ENCODE results near the gene ZSCAN18.
A peak's percentile ranks its signal among the peaks of the same experiment; 100 is the strongest.

Gene ZSCAN18

GRCh38 chr19:58054901-58055874 lies 42.8 kb downstream of the ZSCAN18 start:
- H3K4me1 ChIP-seq (ENCODE audit: control insufficient read depth, low read depth, low read length), result peaks cover 13% of the 10 kb centered on the region
- no peaks in the 10 kb centered on the region for H3K27me3 ChIP-seq (ENCODE audit: control insufficient read depth, insufficient read depth, low read length)
- H3K9me3 ChIP-seq (ENCODE audit: control insufficient read depth, low read depth, low read length), result peaks cover 10% of the 10 kb centered on the region
- no peaks in the 10 kb centered on the region for H3K36me3 ChIP-seq (ENCODE audit: control insufficient read depth, low read depth, low read length)
- H3K9ac ChIP-seq (ENCODE audit: low read length), result no peak overlapping the region
- H3K27ac ChIP-seq (ENCODE audit: low read length), result no peak overlapping the region
- peak overlapping the region; percentile 35 for H3K4me3 ChIP-seq (ENCODE audit: low read length)

GRCh38 chr19:58053480-58054156 lies 44.4 kb downstream of the ZSCAN18 start:
- Histone ChIP-seq H3K27me3 (ENCODE audit: control insufficient read depth, insufficient read depth, low read length) (no peaks in the 10 kb centered on the region), H3K9me3 (ENCODE audit: control insufficient read depth, low read depth, low read length) (peaks cover 15% of the 10 kb centered on the region), H3K9ac (ENCODE audit: low read length) (no peak overlapping the region), H3K4me3 (ENCODE audit: low read length) (no peak overlapping the region), H3K36me3 (ENCODE audit: control insufficient read depth, low read depth, low read length) (no peaks in the 10 kb centered on the region), H3K27ac (ENCODE audit: low read length) (no peak overlapping the region), H3K4me1 (ENCODE audit: control insufficient read depth, low read depth, low read length) (peaks cover 10% of the 10 kb centered on the region)

- H3K9me3 ChIP-seq (ENCODE audit: control insufficient read depth, low read depth, low read length), result peaks cover 15% of the 10 kb centered on the region
Measured at GRCh38 chr19:58052256-58052655, 45.8 kb downstream of the ZSCAN18 start.

GRCh38 chr19:58047672-58048071 lies 50.4 kb downstream of the ZSCAN18 start:
- Histone ChIP-seq H3K9me3 (ENCODE audit: control insufficient read depth, low read depth, low read length) (peaks cover 15% of the 10 kb centered on the region), H3K27ac (ENCODE audit: low read length) (no peak overlapping the region)

More at GRCh38 chr19:58052256-58052655, 45.8 kb downstream of the ZSCAN18 start:
- Histone ChIP-seq H3K4me3 (ENCODE audit: low read length) (no peak overlapping the region), H3K36me3 (ENCODE audit: control insufficient read depth, low read depth, low read length) (no peaks in the 10 kb centered on the region), H3K4me1 (ENCODE audit: control insufficient read depth, low read depth, low read length) (peaks cover 4% of the 10 kb centered on the region), H3K27me3 (ENCODE audit: control insufficient read depth, insufficient read depth, low read length) (no peaks in the 10 kb centered on the region), H3K9ac (ENCODE audit: low read length) (no peak overlapping the region), H3K27ac (ENCODE audit: low read length) (no peak overlapping the region)

GRCh38 chr19:58046856-58047255 lies 51.2 kb downstream of the ZSCAN18 start:
- no peaks in the 10 kb centered on the region for H3K36me3 ChIP-seq (ENCODE audit: control insufficient read depth, low read depth, low read length)
- H3K4me3 ChIP-seq (ENCODE audit: low read length), result no peak overlapping the region
- no peaks in the 10 kb centered on the region for H3K4me1 ChIP-seq (ENCODE audit: control insufficient read depth, low read depth, low read length)
- H3K9me3 ChIP-seq (ENCODE audit: control insufficient read depth, low read depth, low read length), result peaks cover 14% of the 10 kb centered on the region
- no peak overlapping the region for H3K9ac ChIP-seq (ENCODE audit: low read length)
- peaks cover 6% of the 10 kb centered on the region for H3K27me3 ChIP-seq (ENCODE audit: control insufficient read depth, insufficient read depth, low read length)
- no peak overlapping the region for H3K27ac ChIP-seq (ENCODE audit: low read length)

More at GRCh38 chr19:58047672-58048071, 50.4 kb downstream of the ZSCAN18 start:
- Histone ChIP-seq H3K36me3 (ENCODE audit: control insufficient read depth, low read depth, low read length) (no peaks in the 10 kb centered on the region), H3K27me3 (ENCODE audit: control insufficient read depth, insufficient read depth, low read length) (peaks cover 2% of the 10 kb centered on the region), H3K4me1 (ENCODE audit: control insufficient read depth, low read depth, low read length) (no peaks in the 10 kb centered on the region), H3K9ac (ENCODE audit: low read length) (no peak overlapping the region), H3K4me3 (ENCODE audit: low read length) (no peak overlapping the region)

- no peak overlapping the region for H3K9ac ChIP-seq (ENCODE audit: low read length)
- H3K27ac ChIP-seq (ENCODE audit: low read length), result no peak overlapping the region
- no peak overlapping the region for H3K4me3 ChIP-seq (ENCODE audit: low read length)
- H3K4me1 ChIP-seq (ENCODE audit: control insufficient read depth, low read depth, low read length), result no peaks in the 10 kb centered on the region
- no peaks in the 10 kb centered on the region for H3K36me3 ChIP-seq (ENCODE audit: control insufficient read depth, low read depth, low read length)
- H3K9me3 ChIP-seq (ENCODE audit: control insufficient read depth, low read depth, low read length), result peaks cover 6% of the 10 kb centered on the region
- peaks cover 6% of the 10 kb centered on the region for H3K27me3 ChIP-seq (ENCODE audit: control insufficient read depth, insufficient read depth, low read length)
Measured at GRCh38 chr19:58045411-58046050, 52.5 kb downstream of the ZSCAN18 start.

GRCh38 chr19:58044886-58045285 lies 53.1 kb downstream of the ZSCAN18 start:
- Histone ChIP-seq H3K27ac (ENCODE audit: low read length) (no peak overlapping the region), H3K9ac (ENCODE audit: low read length) (no peak overlapping the region), H3K4me3 (ENCODE audit: low read length) (no peak overlapping the region), H3K9me3 (ENCODE audit: control insufficient read depth, low read depth, low read length) (peaks cover 6% of the 10 kb centered on the region), H3K4me1 (ENCODE audit: control insufficient read depth, low read depth, low read length) (no peaks in the 10 kb centered on the region), H3K36me3 (ENCODE audit: control insufficient read depth, low read depth, low read length) (no peaks in the 10 kb centered on the region), H3K27me3 (ENCODE audit: control insufficient read depth, insufficient read depth, low read length) (peaks cover 6% of the 10 kb centered on the region)

GRCh38 chr19:58044391-58044790 lies 53.6 kb downstream of the ZSCAN18 start:
- Histone ChIP-seq H3K4me1 (ENCODE audit: control insufficient read depth, low read depth, low read length) (no peaks in the 10 kb centered on the region), H3K27me3 (ENCODE audit: control insufficient read depth, insufficient read depth, low read length) (peaks cover 6% of the 10 kb centered on the region), H3K9me3 (ENCODE audit: control insufficient read depth, low read depth, low read length) (peaks cover 5% of the 10 kb centered on the region), H3K27ac (ENCODE audit: low read length) (no peak overlapping the region), H3K9ac (ENCODE audit: low read length) (no peak overlapping the region), H3K36me3 (ENCODE audit: control insufficient read depth, low read depth, low read length) (no peaks in the 10 kb centered on the region), H3K4me3 (ENCODE audit: low read length) (no peak overlapping the region)

GRCh38 chr19:58042495-58043340 lies 55.3 kb downstream of the ZSCAN18 start:
- H3K4me3 ChIP-seq (ENCODE audit: low read length), result no peak overlapping the region
- H3K9ac ChIP-seq (ENCODE audit: low read length), result no peak overlapping the region
- no peaks in the 10 kb centered on the region for H3K36me3 ChIP-seq (ENCODE audit: control insufficient read depth, low read depth, low read length)
- H3K4me1 ChIP-seq (ENCODE audit: control insufficient read depth, low read depth, low read length), result peaks cover 5% of the 10 kb centered on the region
- H3K27me3 ChIP-seq (ENCODE audit: control insufficient read depth, insufficient read depth, low read length), result peaks cover 6% of the 10 kb centered on the region
- H3K9me3 ChIP-seq (ENCODE audit: control insufficient read depth, low read depth, low read length), result no peaks in the 10 kb centered on the region
- H3K27ac ChIP-seq (ENCODE audit: low read length), result no peak overlapping the region

- Histone ChIP-seq H3K9me3 (ENCODE audit: control insufficient read depth, low read depth, low read length) (no peaks in the 10 kb centered on the region), H3K4me1 (ENCODE audit: control insufficient read depth, low read depth, low read length) (peaks cover 5% of the 10 kb centered on the region), H3K9ac (ENCODE audit: low read length) (no peak overlapping the region), H3K4me3 (ENCODE audit: low read length) (no peak overlapping the region), H3K27me3 (ENCODE audit: control insufficient read depth, insufficient read depth, low read length) (peaks cover 6% of the 10 kb centered on the region), H3K27ac (ENCODE audit: low read length) (no peak overlapping the region), H3K36me3 (ENCODE audit: control insufficient read depth, low read depth, low read length) (no peaks in the 10 kb centered on the region)
Measured at GRCh38 chr19:58040751-58041525, 57.1 kb downstream of the ZSCAN18 start.

Data from iPS-18a (cell line).